ENCODE data around the gene DSTN.

The DSTN gene

GRCh38 chr20:17620371-17621228 is 50.7 kb downstream of the DSTN start:
- no peak for ATAC-seq
- TF ChIP-seq ZNF8 (CRISPR knock-in tag; IDR thresholded peaks at IDR 0.05) (no peak), CSRNP3 (CRISPR knock-in tag; IDR thresholded peaks at IDR 0.05) (no peak)

GRCh38 chr20:17621229-17621968 is 51.5 kb downstream of the DSTN start:
- no peak for TF ChIP-seq OSR1 (CRISPR knock-in tag; IDR thresholded peaks at IDR 0.05)
- no peak for TF ChIP-seq POU6F1 (CRISPR knock-in tag; IDR thresholded peaks at IDR 0.05; ENCODE audit: borderline replicate concordance, low read depth)
- no peak for TF ChIP-seq GLIS3 (CRISPR knock-in tag; IDR thresholded peaks at IDR 0.05)
- TF ChIP-seq ZNF70 (CRISPR knock-in tag; IDR thresholded peaks at IDR 0.05) = no peak
- no peak for TF ChIP-seq TCF4 (CRISPR knock-in tag; IDR thresholded peaks at IDR 0.05; ENCODE audit: borderline replicate concordance)
- TF ChIP-seq ZNF8 (CRISPR knock-in tag; IDR thresholded peaks at IDR 0.05) = no peak
- TF ChIP-seq ZFP3 (CRISPR knock-in tag; IDR thresholded peaks at IDR 0.05) = no peak
- TF ChIP-seq TOX (CRISPR knock-in tag; IDR thresholded peaks at IDR 0.05; ENCODE audit: borderline replicate concordance) = no peak
- no peak for TF ChIP-seq ARNTL (CRISPR knock-in tag; IDR thresholded peaks at IDR 0.05; ENCODE audit: borderline replicate concordance, low read depth)
- TF ChIP-seq CSDC2 (CRISPR knock-in tag; IDR thresholded peaks at IDR 0.05) = no peak
- no peak for TF ChIP-seq ZC3H10 (CRISPR knock-in tag; IDR thresholded peaks at IDR 0.05)
- no peak for TF ChIP-seq RARB (CRISPR knock-in tag; IDR thresholded peaks at IDR 0.05)
- no peak for ATAC-seq

- no peak for ATAC-seq
Measured at GRCh38 chr20:17622086-17622850, 52.4 kb downstream of the DSTN start.

GRCh38 chr20:17622851-17623508 is 53.1 kb downstream of the DSTN start:
- ATAC-seq = no peak
- TF ChIP-seq ZC3H10 (CRISPR knock-in tag; IDR thresholded peaks at IDR 0.05) = no peak
- no peak for TF ChIP-seq ZNF8 (CRISPR knock-in tag; IDR thresholded peaks at IDR 0.05)
- no peak for TF ChIP-seq OSR1 (CRISPR knock-in tag; IDR thresholded peaks at IDR 0.05)
- no peak for TF ChIP-seq ZNF70 (CRISPR knock-in tag; IDR thresholded peaks at IDR 0.05)
- no peak for TF ChIP-seq SNAI2 (CRISPR knock-in tag; IDR thresholded peaks at IDR 0.05)
- TF ChIP-seq ARNTL (CRISPR knock-in tag; IDR thresholded peaks at IDR 0.05; ENCODE audit: borderline replicate concordance, low read depth) = no peak
- TF ChIP-seq POU6F1 (CRISPR knock-in tag; IDR thresholded peaks at IDR 0.05; ENCODE audit: borderline replicate concordance, low read depth) = no peak
- no peak for TF ChIP-seq TSHZ2 (CRISPR knock-in tag; IDR thresholded peaks at IDR 0.05)
- no peak for TF ChIP-seq GLIS3 (CRISPR knock-in tag; IDR thresholded peaks at IDR 0.05)
- no peak for TF ChIP-seq ZNF565 (CRISPR knock-in tag; conservative IDR thresholded peaks at IDR 0.05; ENCODE audit: low read depth)
- TF ChIP-seq ISL1 (CRISPR knock-in tag; IDR thresholded peaks at IDR 0.05) = no peak
- TF ChIP-seq PPARA (CRISPR knock-in tag; IDR thresholded peaks at IDR 0.05; ENCODE audit: borderline replicate concordance) = no peak
- TF ChIP-seq CREB5 (CRISPR knock-in tag; IDR thresholded peaks at IDR 0.05; ENCODE audit: low read depth) = no peak

More at GRCh38 chr20:17622086-17622850, 52.4 kb downstream of the DSTN start:
- TF ChIP-seq ZFP30 (CRISPR knock-in tag; IDR thresholded peaks at IDR 0.05) (no peak), ZNF565 (CRISPR knock-in tag; conservative IDR thresholded peaks at IDR 0.05; ENCODE audit: low read depth) (no peak), OSR1 (CRISPR knock-in tag; IDR thresholded peaks at IDR 0.05) (no peak), CREB5 (CRISPR knock-in tag; IDR thresholded peaks at IDR 0.05; ENCODE audit: low read depth) (no peak), ZFP3 (CRISPR knock-in tag; IDR thresholded peaks at IDR 0.05) (no peak)
